ENCODE measurements around the gene FGD2. TPM values are rescaled to one million over a fixed set of nuclear protein-coding genes. Genes with fewer than 3 reads are reported as not detected.

Gene FGD2
- total and polyA plus RNA-seq, 2 of the 4 experiments (the other 2 are of a cell fraction), result 0.07 TPM; not detected in 1

- no TSS peak for BruUV-seq (replicated peaks)
- H2AK5ac ChIP-seq (ENCODE audit: low read depth, low read length), result no peak overlapping the region
- H3K79me1 ChIP-seq (ENCODE audit: low read depth in 1 of 2, low read length in 2 of 2), result peaks cover 0 to 7% of the 10 kb centered on the region in 2 experiments; a peak in 1 of 4 replicates
- H2BK15ac ChIP-seq (ENCODE audit: low read depth, low read length), result no peak overlapping the region
- no peak overlapping the region for H3K4me2 ChIP-seq (ENCODE audit: low read depth, low read length)
- no peak overlapping the region for H2BK5ac ChIP-seq (ENCODE audit: low read depth, low read length, poor library complexity, severe bottlenecking)
- ChIA-PET CTCF (no interaction called here), POLR2A (ENCODE audit: unreplicated experiment) (no interaction called here)
- H2BK20ac ChIP-seq (ENCODE audit: low read depth, low read length), result no peak overlapping the region
- no peak for ATAC-seq (ENCODE audit: low read depth)
- H2BK120ac ChIP-seq (ENCODE audit: low read depth, low read length), result no peak overlapping the region
- no peak overlapping the region for H3K4me3 ChIP-seq (ENCODE audit: insufficient read depth, low read depth, low read length)
- peaks cover 4% of the 10 kb centered on the region for H3K4me1 ChIP-seq (ENCODE audit: control insufficient read depth, insufficient read depth, low read length)
- H4K8ac ChIP-seq (ENCODE audit: low read depth in 2 of 2, low read length in 2 of 2), result no peak overlapping the region
- peaks cover 9% of the 10 kb centered on the region for H4K20me1 ChIP-seq (ENCODE audit: insufficient read depth, low read length)
- dilution Hi-C loops (cut with HindIII; ENCODE audit: low sequenced_read_pairs, unreplicated experiment) (no loop called here), in situ Hi-C loops (cut with MboI; ENCODE audit: low sequenced_read_pairs) (no loop called here), intact Hi-C loops (cut with micrococcal nuclease) (no loop called here)
- H3K9me1 ChIP-seq (ENCODE audit: insufficient read depth, low read length), result no peaks in the 10 kb centered on the region; the same call in 1 of the 2 replicates
- no peaks in the 10 kb centered on the region for H3K27me3 ChIP-seq (ENCODE audit: control insufficient read depth, insufficient read depth, low read length)
- no peak for DNase-seq
- TF ChIP-seq CHD1 (IDR thresholded peaks at IDR 0.05; ENCODE audit: low read depth, low read length) (no peak), CEBPB (IDR thresholded peaks at IDR 0.05; ENCODE audit: low read depth, low read length) (no peak), MAZ (IDR thresholded peaks at IDR 0.05; ENCODE audit: borderline replicate concordance, low read depth, low read length) (no peak), MAFK (IDR thresholded peaks at IDR 0.05; ENCODE audit: low read depth, low read length) (no peak), RAD21 (IDR thresholded peaks at IDR 0.05; ENCODE audit: low read length) (no peak), SMC3 (IDR thresholded peaks at IDR 0.05; ENCODE audit: low read depth, low read length) (no peak), BHLHE40 (IDR thresholded peaks at IDR 0.05; ENCODE audit: low read depth, low read length) (no peak)
- H3K14ac ChIP-seq (replicated peaks; ENCODE audit: low read depth, low read length), result no peak overlapping the region
- no peak overlapping the region for H4K91ac ChIP-seq (ENCODE audit: insufficient read depth, low read depth, low read length)
- no peak overlapping the region for H4K5ac ChIP-seq (ENCODE audit: low read depth, low read length)
- no peak overlapping the region for H3K4ac ChIP-seq (ENCODE audit: low read depth, low read length)
- WGBS, 2 experiments (ENCODE audit: extremely low coverage in 2 of 2, insufficient read length in 1 of 2), result 91% methylated on average over 3 of the region's 4 CpGs; no CpG with 5 or more reads in 1 of the 2 experiments
- peaks cover 33% of the 10 kb centered on the region for H3K36me3 ChIP-seq (ENCODE audit: control insufficient read depth, insufficient read depth, low read length)
- no peak overlapping the region for H2AFZ ChIP-seq (replicated peaks; ENCODE audit: low read length, poor library complexity)
- no peak overlapping the region for H3K27ac ChIP-seq (ENCODE audit: insufficient read depth, low read length)
- H3K18ac ChIP-seq (ENCODE audit: low read depth, low read length), result no peak overlapping the region
- no peak overlapping the region for H3K56ac ChIP-seq (ENCODE audit: extremely low read depth, insufficient read depth, low read length)
- no peak overlapping the region for H3K9ac ChIP-seq (ENCODE audit: low read depth, low read length)
- no peaks in the 10 kb centered on the region for H3K9me3 ChIP-seq (ENCODE audit: control insufficient read depth, insufficient read depth, low read length)
- H3K23ac ChIP-seq (ENCODE audit: low read depth, low read length), result no peak overlapping the region
- H2AK9ac ChIP-seq (replicated peaks; ENCODE audit: low read depth, low read length, poor library complexity), result peak overlapping the region; percentile 10
Observed at GRCh38 chr6:36964908-36965307, 40.5 kb upstream of the FGD2 start.
